Thoracic aorta (tissue), 2 donors: ENCODE data around the gene BUD31. TPM values are rescaled to one million over a fixed set of nuclear protein-coding genes. Genes with fewer than 3 reads are reported as not detected.
"Not testable (repeated sequence)": the region's sequence is repeated elsewhere in the genome, so short reads cannot be mapped to it uniquely, and the experiment has no call there.

Experiments
- ATAC-seq: fragments of 150-250 bp; one replicate; pipeline ENCODE4 v1.8.0; 2017; ENCODE audit warnings: low read depth; ENCODE audit not compliant: insufficient number of reproducible peaks, low FRiP score
- DNase-seq: peaks from one replicate; pipeline ENCODE4 v3.0.0-alpha.2; 2020; ENCODE audit warnings: low spot score
- H3K27ac ChIP-seq, 2 donors: fragments of 200-600 bp; sonication (generic); 1 replicate in 1 of 2; 2 replicates in 1 of 2; pipeline ENCODE4 v1.5.1; 2016; ENCODE audit warnings: mild to moderate bottlenecking in 2 of 2, moderate library complexity in 2 of 2
- H3K27me3 ChIP-seq: fragments of 200-600 bp; sonication (generic); replicated peaks from 2 replicates; pipeline ENCODE4 v1.6.0; 2016; ENCODE audit warnings: mild to moderate bottlenecking; ENCODE audit not compliant: insufficient read depth
- H3K36me3 ChIP-seq: fragments of 200-600 bp; sonication (generic); one replicate; pipeline ENCODE4 v1.5.1; 2016
- H3K4me1 ChIP-seq, 2 donors: fragments of 200-600 bp; sonication (generic); 1 replicate in 1 of 2; 2 replicates in 1 of 2; pipeline versions ENCODE4 v1.5.1 to v1.6.0; 2016; ENCODE audit warnings: low read depth in 2 of 2, mild to moderate bottlenecking in 1 of 2; ENCODE audit not compliant: control insufficient read depth in 1 of 2
- H3K4me3 ChIP-seq: fragments of 200-600 bp; sonication (generic); 2 replicates; pipeline ENCODE4 v1.5.1; 2016; ENCODE audit warnings: mild to moderate bottlenecking
- H3K9me3 ChIP-seq: fragments of 200-600 bp; sonication (generic); 2 replicates; pipeline ENCODE4 v1.5.1; 2016
- total RNA-seq, 2 donors: library from RNA; depleted of rRNA; stranded (reverse); fragments of >200 nt; gene quantifications; one replicate each; pipeline versions ENCODE4 v1.1.0 to v1.2.3, GENCODE V29; 2016
- TF ChIP-seq, protein P1 (sequence below): fragments of 200-600 bp; sonication (generic); IDR thresholded peaks from one replicate; pipeline ENCODE4 v1.5.1; 2019; ENCODE audit warnings: antibody characterized with exemption

Gene BUD31
- total RNA-seq, 2 donors from 2014 or later, result 52.3 to 78.1 TPM

DNA sequence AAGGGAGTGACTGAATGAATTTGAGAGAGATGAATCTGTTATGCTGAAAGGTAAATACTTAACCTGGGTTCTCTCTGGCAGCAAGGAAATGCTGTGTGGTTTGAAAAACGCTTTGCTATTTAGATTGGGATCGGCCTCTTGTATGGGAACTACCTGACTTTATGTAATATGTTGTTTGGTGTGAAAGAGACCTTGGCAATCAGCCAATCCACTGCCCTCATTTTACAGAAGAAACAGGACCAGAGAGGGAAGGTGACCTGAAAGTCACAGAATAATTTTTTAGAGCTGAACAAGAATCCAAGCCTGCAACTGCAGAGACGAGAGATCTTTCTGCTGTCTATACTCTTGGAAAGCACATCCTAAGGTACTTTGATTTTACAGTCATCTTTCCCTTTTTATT is 1.0 kb downstream of the BUD31 start:
- Histone ChIP-seq H3K4me3 (peak overlapping the region; percentile 96), H3K36me3 (peaks cover 29% of the 10 kb centered on the region), H3K27me3 (no peaks in the 10 kb centered on the region), H3K27ac (peak overlapping the region in 1 of 2 donors; percentile 96), H3K4me1 (peaks cover 24 to 32% of the 10 kb centered on the region in 2 donors), H3K9me3 (no peaks in the 10 kb centered on the region)
- no peak for DNase-seq
- ATAC-seq, result no peak
- TF ChIP-seq, protein P1, sequence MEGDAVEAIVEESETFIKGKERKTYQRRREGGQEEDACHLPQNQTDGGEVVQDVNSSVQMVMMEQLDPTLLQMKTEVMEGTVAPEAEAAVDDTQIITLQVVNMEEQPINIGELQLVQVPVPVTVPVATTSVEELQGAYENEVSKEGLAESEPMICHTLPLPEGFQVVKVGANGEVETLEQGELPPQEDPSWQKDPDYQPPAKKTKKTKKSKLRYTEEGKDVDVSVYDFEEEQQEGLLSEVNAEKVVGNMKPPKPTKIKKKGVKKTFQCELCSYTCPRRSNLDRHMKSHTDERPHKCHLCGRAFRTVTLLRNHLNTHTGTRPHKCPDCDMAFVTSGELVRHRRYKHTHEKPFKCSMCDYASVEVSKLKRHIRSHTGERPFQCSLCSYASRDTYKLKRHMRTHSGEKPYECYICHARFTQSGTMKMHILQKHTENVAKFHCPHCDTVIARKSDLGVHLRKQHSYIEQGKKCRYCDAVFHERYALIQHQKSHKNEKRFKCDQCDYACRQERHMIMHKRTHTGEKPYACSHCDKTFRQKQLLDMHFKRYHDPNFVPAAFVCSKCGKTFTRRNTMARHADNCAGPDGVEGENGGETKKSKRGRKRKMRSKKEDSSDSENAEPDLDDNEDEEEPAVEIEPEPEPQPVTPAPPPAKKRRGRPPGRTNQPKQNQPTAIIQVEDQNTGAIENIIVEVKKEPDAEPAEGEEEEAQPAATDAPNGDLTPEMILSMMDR, result no peak

DNA sequence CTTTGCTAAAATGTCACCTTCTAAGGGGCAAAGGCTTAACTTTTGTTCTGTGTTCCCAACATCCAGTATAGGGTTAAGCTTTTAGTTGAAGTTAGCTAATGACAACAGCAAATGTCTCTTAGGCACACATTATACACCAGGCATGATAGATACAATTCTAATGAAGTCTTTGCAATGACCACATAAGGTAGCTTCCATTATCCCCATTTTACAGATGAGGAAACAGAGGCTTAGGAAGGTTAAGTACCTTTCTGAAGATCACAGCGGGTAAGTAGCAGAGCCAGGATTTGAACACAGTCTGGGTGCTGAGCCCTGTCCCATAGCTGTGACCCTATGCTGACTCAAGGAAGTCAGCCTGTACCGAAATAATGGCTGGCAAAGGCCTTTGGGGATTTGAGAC is 1.9 kb downstream of the BUD31 start:
- H3K4me3 ChIP-seq, result no peak overlapping the region
- ATAC-seq (no peak), DNase-seq (no peak)
- H3K4me1 ChIP-seq, result peaks cover 24 to 32% of the 10 kb centered on the region in 2 donors
- TF ChIP-seq, protein P1, result no peak
- H3K27me3 ChIP-seq, result no peaks in the 10 kb centered on the region
- H3K9me3 ChIP-seq, result no peaks in the 10 kb centered on the region
- H3K27ac ChIP-seq, result no peak overlapping the region
- H3K36me3 ChIP-seq, result peaks cover 37% of the 10 kb centered on the region

DNA sequence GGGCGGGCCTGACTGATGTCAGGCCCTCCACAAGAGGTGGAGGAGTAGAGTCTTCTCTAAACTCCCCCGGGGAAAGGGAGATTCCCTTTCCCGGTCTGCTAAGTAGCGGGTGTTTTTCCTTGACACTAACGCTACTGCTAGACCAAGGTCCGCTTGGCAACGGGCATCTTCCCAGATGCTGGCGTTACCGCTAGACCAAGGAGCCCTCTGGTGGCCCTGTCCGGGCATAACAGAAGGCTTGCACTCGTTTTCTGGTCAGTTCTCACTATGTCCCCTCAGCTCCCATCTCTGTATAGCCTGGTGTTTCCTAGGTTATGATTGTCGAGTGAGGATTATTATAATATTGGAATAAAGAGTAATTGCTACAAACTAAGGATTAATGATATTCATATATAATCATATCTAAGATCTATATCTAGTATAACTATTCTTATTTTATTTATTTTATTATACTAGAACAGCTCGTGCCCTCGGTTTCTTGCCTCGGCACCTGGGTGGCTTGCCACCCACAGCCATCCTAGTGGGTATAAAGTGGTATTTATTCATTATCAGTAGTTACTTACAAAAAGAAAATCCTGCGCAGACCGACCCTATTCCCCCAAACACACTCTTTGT is 6.9 kb downstream of the BUD31 start:
- Histone ChIP-seq H3K27ac (peak overlapping the region in 1 of 2 donors; percentile 15), H3K36me3 (peaks cover 85% of the 10 kb centered on the region)
- TF ChIP-seq, protein P1, result peak; percentile 67
- DNase-seq, H3K4me1 ChIP-seq, H3K9me3 ChIP-seq, H3K4me3 ChIP-seq, ATAC-seq, H3K27me3 ChIP-seq: not testable (repeated sequence)

DNA sequence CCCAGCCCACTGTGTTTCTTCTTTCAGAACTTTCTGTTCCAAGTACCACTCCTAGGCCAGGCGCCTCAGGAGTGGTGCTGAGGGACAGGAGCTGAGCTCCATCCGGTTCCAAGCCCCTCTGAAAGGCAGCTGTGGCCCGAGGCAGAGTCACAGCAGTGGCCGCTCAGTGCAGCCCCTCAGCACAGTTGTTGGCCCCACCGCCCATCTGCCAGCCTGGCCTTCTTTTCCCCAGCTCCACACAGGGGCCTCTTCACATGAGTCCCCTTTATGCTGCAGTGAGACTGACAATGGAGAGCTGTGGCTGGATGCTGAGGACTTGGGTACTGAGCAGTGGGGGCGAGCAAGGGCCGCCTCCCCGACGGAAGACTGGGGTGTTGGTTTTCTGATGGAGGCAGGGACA is 9.5 kb downstream of the BUD31 start:
- H3K27ac ChIP-seq, result no peak overlapping the region
- H3K9me3 ChIP-seq, result no peaks in the 10 kb centered on the region
- ATAC-seq, result no peak
- H3K4me3 ChIP-seq, result no peak overlapping the region
- no peaks in the 10 kb centered on the region for H3K4me1 ChIP-seq
- no peaks in the 10 kb centered on the region for H3K27me3 ChIP-seq
- TF ChIP-seq, protein P1, result no peak
- DNase-seq, result no peak
- H3K36me3 ChIP-seq, result peaks cover 71% of the 10 kb centered on the region

DNA sequence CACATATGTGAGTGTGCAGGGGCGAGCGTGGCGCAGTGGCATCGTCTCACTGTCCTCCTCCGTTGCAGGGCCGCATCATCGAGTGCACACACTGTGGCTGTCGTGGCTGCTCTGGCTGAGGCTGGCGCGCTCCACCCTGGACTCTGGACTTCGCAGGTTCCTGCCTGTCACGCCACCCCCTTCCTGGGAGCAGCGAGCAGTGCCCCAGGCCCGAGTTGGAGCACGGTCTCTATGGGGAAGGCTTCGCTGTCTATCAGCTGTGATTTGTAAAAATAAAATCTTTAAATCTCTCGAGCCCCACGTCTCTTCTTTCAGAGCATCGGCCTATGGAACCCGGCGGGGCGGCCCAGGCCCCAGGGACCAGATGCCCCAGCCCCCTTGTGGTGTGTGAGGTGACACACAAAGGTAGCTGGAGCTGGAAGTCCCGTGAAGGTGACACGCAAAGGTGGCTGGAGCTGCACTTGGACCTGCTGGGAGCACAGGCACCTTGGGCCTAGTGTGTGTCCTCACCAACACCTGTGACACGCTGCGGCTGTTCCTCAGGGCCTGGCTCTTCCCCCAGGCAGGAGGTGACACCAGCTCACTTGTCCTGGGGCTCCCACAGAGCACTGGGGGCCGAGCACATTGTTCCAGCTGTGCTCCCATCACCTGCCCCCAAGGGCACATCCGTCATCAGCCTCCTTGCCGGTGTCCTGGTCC is 10.7 kb downstream of the BUD31 start:
- TF ChIP-seq, protein P1, result no peak
- no peaks in the 10 kb centered on the region for H3K4me1 ChIP-seq
- H3K36me3 ChIP-seq, result peaks cover 74% of the 10 kb centered on the region
- DNase-seq (no peak), ATAC-seq (no peak)
- no peaks in the 10 kb centered on the region for H3K27me3 ChIP-seq
- H3K9me3 ChIP-seq, result no peaks in the 10 kb centered on the region
- no peak overlapping the region for H3K27ac ChIP-seq
- H3K4me3 ChIP-seq, result no peak overlapping the region
